Activated T-cell treated with anti-CD3 and anti-CD28 coated beads for 4 hours (primary cell): ENCODE measurements around the gene ZBTB32.

Experiments
- DNase-seq: peaks from one replicate; pipeline ENCODE4 v3.0.0-alpha.2; 2020

Gene ZBTB32

DNA sequence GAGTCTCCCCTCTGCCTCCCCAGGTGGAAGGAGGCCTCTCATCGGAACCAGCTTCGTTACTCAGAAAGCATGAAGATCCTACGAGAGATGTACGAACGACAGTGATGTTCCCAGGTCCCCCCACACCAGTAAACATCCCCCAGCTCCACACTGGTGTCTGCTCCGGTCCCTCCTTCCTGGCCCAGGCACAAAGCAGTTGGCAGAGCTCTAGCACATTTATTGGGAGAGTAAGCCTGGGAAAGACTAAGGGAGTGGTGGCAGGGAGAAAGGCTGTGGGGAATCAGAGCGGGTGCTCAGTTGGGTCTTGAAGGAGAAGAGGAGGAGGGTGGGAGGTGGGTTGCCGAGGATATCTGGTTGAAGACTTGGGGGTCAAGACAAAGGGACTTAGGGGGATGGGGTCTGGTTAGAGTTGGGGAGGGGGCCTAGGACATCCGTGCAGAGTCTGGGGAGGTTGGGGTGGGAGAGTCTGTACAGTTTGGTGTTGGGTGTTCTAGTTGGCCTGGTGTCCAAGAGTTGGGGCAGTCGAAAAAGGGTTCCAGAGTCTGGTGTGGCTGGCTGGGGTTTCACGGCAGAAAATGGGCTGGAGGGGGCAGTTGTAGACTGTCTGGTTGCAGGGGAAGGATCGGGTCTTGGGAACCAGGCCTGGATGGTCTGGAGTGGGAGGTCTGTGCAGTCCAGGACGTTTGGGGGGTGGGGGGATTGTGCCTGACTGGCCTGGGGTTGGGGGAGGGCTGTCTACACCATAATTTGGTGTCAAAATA is 50.2 kb downstream of the ZBTB32 start:
- DNase-seq = no peak

DNA sequence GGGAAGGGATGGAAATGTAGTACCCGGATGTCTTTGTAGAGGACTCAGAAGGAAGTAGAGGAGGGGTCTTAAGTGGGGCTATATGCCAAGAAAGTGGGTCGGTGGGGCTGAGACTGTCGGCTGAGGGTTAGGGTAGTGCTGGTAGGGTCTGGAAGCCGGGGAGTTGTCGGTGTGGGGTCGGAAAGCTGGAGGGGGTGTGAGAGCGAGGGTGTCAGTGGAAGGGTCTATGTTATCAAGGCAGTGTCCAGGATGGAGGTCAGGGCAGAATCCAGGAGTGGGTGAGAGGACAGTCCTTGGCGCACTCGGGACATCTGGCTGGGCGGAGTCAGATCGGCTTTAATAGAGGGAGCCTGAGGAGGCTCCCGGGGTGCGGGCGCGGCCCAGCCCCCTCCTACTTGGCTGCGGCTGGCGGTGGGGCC is 50.8 kb downstream of the ZBTB32 start:
- no peak for DNase-seq

DNA sequence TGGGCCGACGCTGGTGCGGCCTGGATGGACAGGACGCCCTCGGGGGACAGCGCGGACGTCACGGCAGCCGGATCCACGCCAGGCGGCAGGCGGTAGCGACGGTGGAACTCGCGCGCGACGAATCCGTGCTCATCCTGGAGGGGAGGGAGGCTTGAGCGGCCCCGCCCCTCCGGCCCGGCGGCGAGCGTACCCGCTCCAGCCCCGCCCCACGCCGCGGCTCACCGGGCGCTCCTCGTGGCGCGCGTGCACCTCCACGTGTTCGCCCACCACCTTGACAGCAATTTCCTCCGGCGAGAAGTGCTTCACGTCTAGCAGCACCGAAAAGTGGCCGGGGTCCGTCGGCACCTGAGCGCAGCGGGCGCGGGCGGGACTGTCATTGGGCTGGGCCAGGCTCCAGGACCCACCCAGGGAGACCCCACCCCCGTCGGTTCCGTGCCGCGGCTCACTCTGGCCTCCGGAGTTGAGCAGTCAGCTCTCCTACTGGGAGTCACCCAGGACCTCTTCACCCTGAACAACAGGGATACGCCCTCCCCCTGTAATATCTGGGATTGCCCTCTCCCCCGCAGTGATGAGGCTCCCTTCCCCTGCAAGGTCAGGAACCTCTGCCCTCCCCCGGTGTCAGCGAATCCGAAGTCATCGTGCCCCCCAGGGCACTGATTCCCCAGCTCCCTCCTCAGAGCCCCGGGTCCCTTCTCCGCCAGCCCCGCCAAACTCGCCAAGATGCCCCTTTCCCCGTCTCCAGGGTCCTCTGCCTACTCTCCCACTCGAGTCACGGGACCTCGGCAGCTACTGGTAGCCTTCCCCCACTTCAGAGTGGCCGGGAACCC is 51.4 kb downstream of the ZBTB32 start:
- peak; percentile 29 for DNase-seq

DNA sequence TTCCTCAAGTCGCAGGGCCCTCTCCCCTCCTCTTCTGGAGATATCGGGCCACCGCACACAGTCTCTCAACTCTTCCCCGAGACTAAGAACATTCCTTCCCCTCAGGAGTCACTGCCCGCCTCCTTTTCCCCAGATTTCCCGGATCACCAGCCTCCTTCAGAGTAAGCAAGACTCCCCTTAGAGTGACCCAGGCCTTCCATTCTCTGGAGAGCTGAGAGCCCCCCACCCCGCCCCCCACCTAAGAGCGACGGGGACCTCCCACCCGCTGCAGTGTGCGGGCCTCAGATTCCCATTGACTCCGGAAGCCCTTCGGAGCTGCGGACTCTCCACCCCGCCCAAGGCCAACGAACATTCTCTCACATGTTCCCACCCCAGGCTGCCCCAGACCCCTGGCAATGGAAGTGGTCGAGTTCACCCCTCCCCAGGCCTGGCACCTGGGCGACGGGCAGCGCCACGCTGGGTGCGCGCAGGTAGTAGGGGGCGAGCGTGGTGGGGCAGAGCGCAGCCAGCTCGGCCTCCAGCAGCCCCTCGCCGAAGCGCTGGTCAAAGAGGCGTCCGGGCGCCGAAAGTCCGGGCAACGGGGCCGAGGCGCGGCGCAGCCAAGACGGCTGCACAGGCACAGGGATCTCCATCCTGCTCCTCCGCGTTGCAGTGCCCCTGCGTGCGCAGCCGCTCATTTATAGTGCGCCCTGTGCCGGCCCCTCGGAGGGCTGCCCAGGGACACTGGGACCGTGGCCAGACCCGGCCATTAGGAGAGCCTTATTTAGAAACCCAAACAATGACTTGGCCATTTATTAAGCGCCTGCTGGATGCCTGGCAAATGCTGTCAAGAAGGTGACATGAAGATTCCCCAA is 52.2 kb downstream of the ZBTB32 start, which contains the start of gene HSPB6:
Gene HSPB6, minus strand, starts transcription at position 653 of the 854 bp plus-strand sequence. Its CDS starts 21 bp downstream, at position 632.
- DNase-seq = no peak

DNA sequence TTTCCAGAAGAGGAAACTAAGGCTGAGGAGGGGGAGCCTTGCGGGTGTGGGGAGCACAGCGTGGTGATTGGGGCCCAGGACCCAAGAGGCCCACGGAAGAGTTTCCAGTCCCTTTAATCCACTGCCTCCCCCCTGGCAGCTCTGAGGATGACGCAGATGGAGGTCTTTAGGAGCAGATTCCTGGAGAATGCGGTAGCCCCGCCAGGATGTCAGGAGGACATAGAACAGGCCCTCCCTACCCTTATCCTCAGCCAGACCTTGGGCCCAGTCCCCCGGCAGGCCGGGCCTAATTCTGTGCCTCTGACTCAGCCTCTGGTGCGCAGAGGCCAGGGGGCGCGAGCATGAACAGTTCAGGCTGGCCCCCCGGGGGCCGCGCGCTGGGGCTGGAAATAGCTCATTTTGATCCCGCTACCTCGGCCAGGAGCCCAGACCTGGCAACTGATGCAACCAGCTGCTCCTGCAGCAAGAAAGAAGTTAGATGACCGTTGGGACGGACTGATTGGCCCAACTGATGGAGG is 52.9 kb downstream of the ZBTB32 start:
- no peak for DNase-seq

DNA sequence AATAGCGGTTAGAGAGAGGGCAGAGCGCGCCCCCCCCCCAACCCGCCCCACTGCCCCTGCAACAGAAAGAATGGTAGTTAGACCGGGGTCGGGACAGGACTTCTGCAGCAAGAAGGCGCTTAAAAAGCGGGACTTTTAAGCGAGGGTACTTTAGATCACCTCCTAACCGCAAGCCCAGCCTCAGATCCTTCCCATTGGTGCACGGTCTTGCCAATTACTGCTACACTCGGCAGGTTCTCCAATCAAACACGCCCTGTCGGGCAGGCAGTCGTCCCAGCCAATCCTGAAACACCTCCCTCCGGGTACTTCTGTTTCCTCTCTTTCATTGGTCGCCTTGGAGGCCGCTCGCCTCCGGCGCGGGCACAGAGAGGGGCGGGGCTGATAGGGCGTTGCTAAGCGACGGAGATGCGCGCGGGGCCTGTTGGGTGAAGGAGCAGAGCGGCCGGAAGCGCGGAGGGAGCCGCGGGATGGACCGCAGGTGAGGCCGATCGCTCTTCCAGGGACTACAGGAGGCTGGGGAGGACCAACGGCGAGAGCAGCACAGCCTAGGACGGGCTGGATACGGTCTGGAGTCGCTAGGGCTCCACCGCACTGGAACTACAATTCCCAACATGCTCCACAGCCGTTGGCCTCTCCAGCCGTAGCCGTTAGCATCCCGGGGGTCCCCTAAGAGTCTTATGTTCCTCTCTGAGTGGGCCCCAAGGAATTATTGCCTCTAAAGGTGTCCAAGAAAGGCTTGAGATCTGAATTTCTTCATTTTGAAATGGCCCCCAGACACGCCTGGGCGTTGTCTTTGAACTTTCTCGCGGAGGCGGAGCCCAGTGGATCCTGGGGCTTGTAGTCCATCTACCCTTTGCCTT is 53.6 kb downstream of the ZBTB32 start, which contains the start of gene PROSER3:
Gene PROSER3, plus strand, starts transcription at position 428 of the 860 bp plus-strand sequence. Its CDS starts 40 bp downstream, at position 468.
- peak; percentile 98 for DNase-seq

DNA sequence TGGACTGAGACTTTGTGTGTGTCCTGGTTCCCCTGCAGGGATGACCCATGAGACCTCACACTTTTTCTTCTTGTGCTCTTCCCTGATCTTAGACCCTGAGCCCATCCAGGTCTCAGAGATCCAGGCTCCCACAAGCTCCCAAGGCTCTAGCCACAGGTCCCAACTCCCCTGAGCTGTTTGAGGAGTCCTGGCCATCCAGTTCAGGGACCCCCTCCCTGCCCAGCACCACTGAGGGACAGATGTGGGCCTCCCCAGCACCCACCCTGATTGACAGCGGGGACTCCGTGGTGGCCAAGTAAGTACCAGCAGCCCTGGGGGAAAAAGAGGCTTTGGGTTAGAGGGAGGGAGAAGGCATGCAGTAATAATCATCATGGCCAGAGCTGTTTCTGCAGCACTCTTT is 55.3 kb downstream of the ZBTB32 start:
- no peak for DNase-seq

DNA sequence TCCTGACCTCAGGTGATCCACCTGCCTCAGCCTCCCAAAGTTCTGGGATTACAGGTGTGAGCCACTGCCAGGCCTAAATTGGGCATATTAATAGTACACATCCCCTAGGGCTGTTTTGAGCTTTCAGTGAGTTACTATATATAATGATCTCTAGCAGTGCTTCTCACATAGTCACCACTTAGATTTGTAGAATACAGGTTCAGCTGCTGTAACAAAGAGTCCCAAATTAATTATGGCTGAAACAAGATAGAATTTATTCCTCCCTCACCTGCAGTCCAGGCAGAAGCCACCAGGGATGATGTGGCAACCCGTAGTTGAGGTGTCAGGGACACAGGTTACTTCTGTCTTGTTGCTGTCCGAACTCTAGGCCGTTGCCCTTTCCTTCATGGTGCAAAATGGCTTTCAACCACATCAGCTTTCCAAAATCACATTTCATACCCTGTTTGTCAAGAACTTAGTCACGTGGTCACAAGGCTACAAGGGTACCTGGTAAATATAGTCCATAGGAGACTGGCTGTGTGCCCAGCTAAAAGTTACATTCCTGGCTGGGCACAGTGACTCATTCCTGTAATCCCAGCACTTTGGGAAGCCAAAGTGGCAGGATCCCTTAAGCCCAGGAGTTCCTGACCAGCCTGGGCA is 56.5 kb downstream of the ZBTB32 start:
- DNase-seq = no peak

DNA sequence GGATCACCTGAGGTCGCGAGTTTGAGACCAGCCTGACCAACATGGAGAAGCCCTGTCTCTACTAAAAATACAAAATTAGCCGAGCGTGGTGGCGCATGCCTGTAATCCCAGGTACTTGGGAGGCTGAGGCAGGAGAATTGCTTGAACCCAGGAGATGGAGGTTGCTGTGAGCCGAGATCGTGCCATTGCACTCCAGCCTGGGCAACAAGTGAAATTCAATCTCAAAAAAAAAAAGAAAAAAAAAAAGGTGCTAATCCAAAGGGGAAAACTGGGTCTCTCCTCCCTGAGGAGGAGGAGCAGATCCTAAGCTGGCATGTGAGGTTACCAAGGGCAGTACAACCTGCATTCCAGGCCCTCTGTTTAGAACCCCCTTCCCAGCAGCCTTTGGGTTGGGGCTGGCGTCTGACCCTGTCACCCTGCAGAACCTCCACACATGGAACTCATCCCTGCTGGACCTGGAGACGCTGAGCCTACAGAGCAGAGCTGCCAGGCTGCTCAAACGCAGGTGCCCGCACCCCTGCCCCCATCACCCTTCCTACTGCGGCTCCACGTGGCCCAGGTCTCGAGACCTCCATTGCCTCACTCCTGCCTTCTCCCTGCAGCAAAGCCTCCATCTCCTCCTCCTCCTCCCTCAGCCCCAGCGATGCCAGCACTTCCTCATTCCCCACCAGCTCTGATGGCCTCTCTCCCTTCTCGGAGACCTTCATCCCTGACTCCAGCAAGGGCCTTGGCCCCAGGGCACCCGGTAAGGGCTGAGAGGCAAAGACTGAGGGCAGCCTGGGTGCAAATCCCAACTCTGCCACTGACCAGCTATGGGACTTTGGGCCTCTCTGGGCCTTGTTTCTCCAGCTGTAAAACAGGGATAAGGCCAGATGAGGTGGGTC is 60.3 kb downstream of the ZBTB32 start:
- DNase-seq = no peak
